GM20000 (cell line): ENCODE results near the gene TSPAN10.

Source experiments
- DNase-seq: peaks from one replicate; pipeline ENCODE4 v3.0.0; 2012; ENCODE audit warnings: low spot score
- TF ChIP-seq, protein P1 (sequence below): IDR thresholded peaks from 2 replicates; pipeline ENCODE4 v1.5.1; 2012; ENCODE audit warnings: mild to moderate bottlenecking, control low read depth; ENCODE audit errors: extremely low read depth, missing control alignments

The TSPAN10 gene

DNA sequence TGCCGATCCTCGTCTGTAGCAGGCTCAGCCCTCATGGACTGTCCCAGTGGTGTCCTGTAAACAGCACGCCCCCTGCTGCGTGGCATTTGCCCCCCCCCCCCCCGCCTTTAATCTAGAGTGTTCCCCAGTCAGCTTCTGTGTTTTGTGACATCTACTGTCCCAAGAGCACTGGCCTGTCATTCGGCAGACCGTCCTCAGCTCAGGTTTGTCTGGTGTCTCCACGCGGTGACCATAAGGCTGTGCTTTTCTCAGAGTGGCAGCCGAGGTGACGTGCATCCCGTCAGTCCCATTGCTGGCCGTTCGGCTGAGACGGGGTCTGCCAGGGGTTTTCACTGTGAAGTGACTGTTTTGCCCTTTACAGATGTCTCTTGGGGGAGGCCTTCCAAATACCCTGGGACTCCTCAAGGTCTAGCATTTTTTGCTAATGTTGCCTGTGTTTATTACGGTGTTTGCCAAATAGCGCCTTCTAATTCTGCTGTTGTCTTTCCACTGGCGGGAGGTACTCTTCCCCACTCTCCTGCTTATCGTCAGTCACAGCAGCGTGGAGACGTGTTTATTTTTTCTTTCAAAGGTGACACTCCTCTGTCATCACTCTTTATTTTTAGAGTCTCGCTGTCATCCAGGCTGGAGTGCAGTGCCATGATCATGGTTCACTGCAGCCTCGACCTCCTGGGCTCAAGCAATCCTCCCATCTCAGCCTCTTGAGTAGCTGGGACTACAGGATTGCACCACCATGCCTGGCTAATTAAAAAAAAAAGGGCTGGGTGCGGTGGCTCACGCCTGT, 60.5 kb downstream of the TSPAN10 start:
- no peak for DNase-seq
- TF ChIP-seq, protein P1, sequence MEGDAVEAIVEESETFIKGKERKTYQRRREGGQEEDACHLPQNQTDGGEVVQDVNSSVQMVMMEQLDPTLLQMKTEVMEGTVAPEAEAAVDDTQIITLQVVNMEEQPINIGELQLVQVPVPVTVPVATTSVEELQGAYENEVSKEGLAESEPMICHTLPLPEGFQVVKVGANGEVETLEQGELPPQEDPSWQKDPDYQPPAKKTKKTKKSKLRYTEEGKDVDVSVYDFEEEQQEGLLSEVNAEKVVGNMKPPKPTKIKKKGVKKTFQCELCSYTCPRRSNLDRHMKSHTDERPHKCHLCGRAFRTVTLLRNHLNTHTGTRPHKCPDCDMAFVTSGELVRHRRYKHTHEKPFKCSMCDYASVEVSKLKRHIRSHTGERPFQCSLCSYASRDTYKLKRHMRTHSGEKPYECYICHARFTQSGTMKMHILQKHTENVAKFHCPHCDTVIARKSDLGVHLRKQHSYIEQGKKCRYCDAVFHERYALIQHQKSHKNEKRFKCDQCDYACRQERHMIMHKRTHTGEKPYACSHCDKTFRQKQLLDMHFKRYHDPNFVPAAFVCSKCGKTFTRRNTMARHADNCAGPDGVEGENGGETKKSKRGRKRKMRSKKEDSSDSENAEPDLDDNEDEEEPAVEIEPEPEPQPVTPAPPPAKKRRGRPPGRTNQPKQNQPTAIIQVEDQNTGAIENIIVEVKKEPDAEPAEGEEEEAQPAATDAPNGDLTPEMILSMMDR: no peak
